ENCODE measurements around the gene CSGALNACT2.
"Not testable (repeated sequence)": the region's sequence is repeated elsewhere in the genome, so short reads cannot be mapped to it uniquely, and the experiment has no call there.

CSGALNACT2 gene

GRCh38 chr10:43217563-43218205 lies 79.4 kb downstream of the CSGALNACT2 start:
- no peak for TF ChIP-seq CTCF (IDR thresholded peaks at IDR 0.05; ENCODE audit: insufficient read depth, low read depth, low read length, missing control alignments)

GRCh38 chr10:43218206-43218950 lies 80.1 kb downstream of the CSGALNACT2 start:
- TF ChIP-seq CTCF (IDR thresholded peaks at IDR 0.05; ENCODE audit: insufficient read depth, low read depth, low read length, missing control alignments) = no peak
- no peak overlapping the region for H3K4me3 ChIP-seq (ENCODE audit: low read length)
- peak; percentile 39 for DNase-seq (ENCODE audit: low read depth)

More at GRCh38 chr10:43217563-43218205, 79.4 kb downstream of the CSGALNACT2 start:
- no peak overlapping the region for H3K4me3 ChIP-seq (ENCODE audit: low read length)
- no peak for DNase-seq (ENCODE audit: low read depth)

GRCh38 chr10:43218951-43219837 lies 80.9 kb downstream of the CSGALNACT2 start:
- H3K4me3 ChIP-seq (ENCODE audit: low read length) = no peak overlapping the region
- no peak for DNase-seq (ENCODE audit: low read depth)
- no peak for TF ChIP-seq CTCF (IDR thresholded peaks at IDR 0.05; ENCODE audit: insufficient read depth, low read depth, low read length, missing control alignments)

GRCh38 chr10:43219848-43220247 lies 81.6 kb downstream of the CSGALNACT2 start:
- no peak overlapping the region for H3K4me3 ChIP-seq (ENCODE audit: low read length)
- DNase-seq (ENCODE audit: low read depth) = no peak
- no peak for TF ChIP-seq CTCF (IDR thresholded peaks at IDR 0.05; ENCODE audit: insufficient read depth, low read depth, low read length, missing control alignments)

GRCh38 chr10:43220251-43220650 lies 82.0 kb downstream of the CSGALNACT2 start:
- DNase-seq (ENCODE audit: low read depth); H3K4me3 ChIP-seq (ENCODE audit: low read length): not testable (repeated sequence)

- no peak for TF ChIP-seq CTCF (IDR thresholded peaks at IDR 0.05; ENCODE audit: insufficient read depth, low read depth, low read length, missing control alignments)
- H3K4me3 ChIP-seq (ENCODE audit: low read length) = no peak overlapping the region
- no peak for DNase-seq (ENCODE audit: low read depth)
Measured at GRCh38 chr10:43220657-43221418, 82.6 kb downstream of the CSGALNACT2 start.
